Upper lobe of left lung (tissue), 4 donors: ENCODE measurements around the gene SLC16A4.

ENCODE experiments used
- EP300 ChIP-seq, 4 donors: sonication (generic); formaldehyde crosslinking; IDR thresholded peaks; one replicate each; pipeline ENCODE4 v1.5.1; 2017; ENCODE audit warnings: antibody characterized with exemption in 4 of 4, control low read depth in 2 of 4
- POLR2A ChIP-seq, 4 donors: fragments of 450-650 bp; IDR thresholded peaks; one replicate each; pipeline ENCODE4 v1.5.1; 2016 to 2017; ENCODE audit warnings: antibody characterized with exemption in 4 of 4, mild to moderate bottlenecking in 2 of 4
- TF ChIP-seq, protein P1 (sequence below), 6 experiments: fragments of 450-650 bp in 4 of 6; fragments of 200-600 bp in 2 of 6; sonication (generic) in 2 of 6; IDR thresholded peaks; one replicate each; pipeline ENCODE4 v1.5.1; 2016 to 2019; ENCODE audit warnings: antibody characterized with exemption in 6 of 6

DNA sequence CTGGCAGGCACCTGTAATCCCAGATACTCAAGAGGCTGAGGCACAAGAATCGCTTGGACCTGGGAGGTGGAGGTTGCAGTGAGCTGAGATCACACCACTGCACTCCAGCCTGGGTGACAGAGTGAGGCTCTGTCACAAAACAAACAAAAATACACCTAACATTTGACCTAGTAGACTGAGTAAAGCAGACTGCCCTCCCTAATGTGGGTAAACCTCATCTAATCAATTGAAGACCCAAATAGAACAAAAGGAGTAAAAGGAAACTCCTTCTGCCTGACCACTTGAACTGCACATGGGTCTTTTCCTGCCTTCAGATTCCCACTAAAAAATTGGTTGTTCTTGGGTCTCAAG is 70.7 kb downstream of the SLC16A4 start:
- TF ChIP-seq EP300 (IDR thresholded peaks at IDR 0.05): no peak
- TF ChIP-seq, protein P1, sequence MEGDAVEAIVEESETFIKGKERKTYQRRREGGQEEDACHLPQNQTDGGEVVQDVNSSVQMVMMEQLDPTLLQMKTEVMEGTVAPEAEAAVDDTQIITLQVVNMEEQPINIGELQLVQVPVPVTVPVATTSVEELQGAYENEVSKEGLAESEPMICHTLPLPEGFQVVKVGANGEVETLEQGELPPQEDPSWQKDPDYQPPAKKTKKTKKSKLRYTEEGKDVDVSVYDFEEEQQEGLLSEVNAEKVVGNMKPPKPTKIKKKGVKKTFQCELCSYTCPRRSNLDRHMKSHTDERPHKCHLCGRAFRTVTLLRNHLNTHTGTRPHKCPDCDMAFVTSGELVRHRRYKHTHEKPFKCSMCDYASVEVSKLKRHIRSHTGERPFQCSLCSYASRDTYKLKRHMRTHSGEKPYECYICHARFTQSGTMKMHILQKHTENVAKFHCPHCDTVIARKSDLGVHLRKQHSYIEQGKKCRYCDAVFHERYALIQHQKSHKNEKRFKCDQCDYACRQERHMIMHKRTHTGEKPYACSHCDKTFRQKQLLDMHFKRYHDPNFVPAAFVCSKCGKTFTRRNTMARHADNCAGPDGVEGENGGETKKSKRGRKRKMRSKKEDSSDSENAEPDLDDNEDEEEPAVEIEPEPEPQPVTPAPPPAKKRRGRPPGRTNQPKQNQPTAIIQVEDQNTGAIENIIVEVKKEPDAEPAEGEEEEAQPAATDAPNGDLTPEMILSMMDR (IDR thresholded peaks at IDR 0.05): no peak
- TF ChIP-seq POLR2A (IDR thresholded peaks at IDR 0.05): no peak
